ENCODE measurements around the gene FRRS1L.

Gene FRRS1L

DNA sequence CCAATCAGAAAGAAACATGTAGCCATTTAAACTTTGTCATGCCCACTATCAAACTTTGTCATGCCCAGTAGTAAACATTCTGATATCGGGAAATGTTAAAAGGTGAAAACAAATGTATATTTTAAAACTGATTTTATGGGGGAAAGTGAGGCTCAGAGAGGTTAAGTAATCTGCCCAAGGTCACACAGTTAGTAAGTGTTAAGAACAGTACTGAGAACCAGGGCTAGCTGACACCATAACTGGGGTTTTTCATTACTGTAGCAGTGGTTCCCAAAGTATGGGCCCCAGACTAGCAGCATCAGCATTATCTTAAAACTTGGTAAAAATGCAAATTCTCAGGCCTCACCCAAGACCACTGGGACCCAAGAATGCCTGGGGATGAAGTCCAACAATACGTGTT is 9.9 kb upstream of the FRRS1L start:
- in situ Hi-C loops (cut with MboI; ENCODE audit: low sequenced_read_pairs) = no loop called here

DNA sequence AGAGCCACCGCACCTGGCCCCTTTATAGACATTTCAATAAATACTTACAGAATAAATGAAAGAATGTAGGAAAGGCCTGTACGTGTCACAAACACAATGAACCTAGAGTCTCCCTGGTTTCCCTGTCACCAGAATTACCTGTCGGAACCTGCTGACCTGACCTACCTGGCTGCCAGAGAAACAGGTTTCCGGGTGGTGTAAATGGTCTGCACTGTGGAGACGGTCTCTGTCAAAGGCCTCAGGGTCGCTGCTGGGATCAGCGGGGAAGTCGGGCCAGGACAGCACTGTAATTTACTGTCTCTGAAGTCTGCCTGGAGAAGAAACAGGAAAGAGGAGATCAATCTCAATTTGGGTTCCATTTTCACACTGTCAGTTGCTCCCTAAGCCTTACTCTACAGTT is 9.3 kb upstream of the FRRS1L start:
- in situ Hi-C loops (cut with MboI; ENCODE audit: low sequenced_read_pairs) = no loop called here

DNA sequence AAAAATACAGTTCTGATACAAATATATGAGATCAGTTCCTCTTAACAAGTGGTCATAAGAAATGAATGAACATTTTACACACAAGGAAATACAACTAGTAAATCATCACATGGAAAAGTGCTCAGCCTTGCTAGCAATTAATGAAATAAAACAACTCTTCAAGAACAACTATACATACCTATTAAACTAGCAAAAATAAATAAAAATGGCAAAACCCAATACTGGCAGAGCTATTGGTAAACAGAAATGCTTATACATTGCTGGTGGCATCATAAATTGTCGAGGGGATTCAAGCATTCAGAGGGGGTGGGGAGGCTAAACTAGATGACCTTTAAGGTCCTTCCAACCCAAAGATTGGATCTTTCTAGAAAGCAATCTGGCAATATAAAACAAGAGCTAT is 5.9 kb upstream of the FRRS1L start:
- in situ Hi-C loops (cut with MboI; ENCODE audit: low sequenced_read_pairs) = no loop called here

DNA sequence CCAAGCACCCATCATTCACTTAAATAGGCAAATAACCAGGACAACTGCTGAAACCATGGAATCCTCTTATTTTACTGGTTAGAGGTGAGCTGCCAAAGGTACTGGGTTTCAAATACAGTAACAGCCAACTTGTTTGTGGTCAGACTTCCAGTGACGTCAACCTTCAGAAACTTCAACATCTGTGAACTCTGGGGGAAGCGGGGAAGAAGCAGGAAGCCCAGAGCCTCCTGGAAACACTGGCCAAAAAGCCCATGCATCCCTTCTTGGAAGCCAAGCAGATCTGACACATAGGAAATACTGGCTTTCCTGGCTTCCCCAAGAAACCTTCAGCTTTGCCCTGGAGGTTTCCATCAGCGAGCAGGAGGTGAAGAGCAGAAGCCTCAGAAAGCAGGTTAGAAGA is 4.9 kb upstream of the FRRS1L start:
- in situ Hi-C loops (cut with MboI; ENCODE audit: low sequenced_read_pairs) = no loop called here

DNA sequence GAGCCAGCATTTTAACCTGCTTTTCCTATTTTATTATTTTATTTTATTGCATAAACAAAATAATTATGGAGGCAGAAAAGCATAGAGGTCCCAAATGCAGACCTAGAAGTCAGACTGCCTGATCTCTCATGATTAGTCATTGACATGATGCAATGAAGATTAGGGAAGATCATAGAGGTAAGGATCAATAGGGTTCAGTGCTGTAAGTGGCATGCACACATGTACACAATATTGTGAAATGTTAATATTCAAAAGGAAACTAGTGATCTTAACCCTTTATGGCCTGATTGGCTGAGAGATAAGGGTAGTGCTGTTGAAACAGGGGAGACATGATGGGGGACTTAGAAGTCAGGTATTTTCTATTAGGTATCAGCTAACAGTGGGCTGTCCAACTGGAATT is 1.1 kb upstream of the FRRS1L start:
- in situ Hi-C loops (cut with MboI; ENCODE audit: low sequenced_read_pairs) = no loop called here

DNA sequence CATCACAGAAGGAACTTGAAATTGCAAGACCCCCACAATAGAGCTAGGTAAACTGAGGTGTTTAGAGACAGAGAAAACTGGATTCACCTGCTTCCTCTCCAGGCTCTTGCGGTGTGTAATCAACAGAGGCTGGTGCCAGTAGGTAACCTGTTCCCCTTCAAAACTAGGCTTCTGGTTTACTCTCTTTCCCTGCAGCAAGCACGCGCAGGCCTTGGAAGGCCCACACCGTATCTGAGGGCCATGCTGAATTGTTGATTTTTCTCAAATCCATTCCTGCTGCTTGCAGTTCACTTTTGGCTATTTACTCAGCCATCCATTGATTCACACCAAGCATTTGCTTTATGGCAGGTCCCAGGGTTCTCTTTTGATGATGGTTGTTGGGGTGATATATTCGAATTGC is 667 bp upstream of the FRRS1L start:
- in situ Hi-C loops (cut with MboI; ENCODE audit: low sequenced_read_pairs) = no loop called here

DNA sequence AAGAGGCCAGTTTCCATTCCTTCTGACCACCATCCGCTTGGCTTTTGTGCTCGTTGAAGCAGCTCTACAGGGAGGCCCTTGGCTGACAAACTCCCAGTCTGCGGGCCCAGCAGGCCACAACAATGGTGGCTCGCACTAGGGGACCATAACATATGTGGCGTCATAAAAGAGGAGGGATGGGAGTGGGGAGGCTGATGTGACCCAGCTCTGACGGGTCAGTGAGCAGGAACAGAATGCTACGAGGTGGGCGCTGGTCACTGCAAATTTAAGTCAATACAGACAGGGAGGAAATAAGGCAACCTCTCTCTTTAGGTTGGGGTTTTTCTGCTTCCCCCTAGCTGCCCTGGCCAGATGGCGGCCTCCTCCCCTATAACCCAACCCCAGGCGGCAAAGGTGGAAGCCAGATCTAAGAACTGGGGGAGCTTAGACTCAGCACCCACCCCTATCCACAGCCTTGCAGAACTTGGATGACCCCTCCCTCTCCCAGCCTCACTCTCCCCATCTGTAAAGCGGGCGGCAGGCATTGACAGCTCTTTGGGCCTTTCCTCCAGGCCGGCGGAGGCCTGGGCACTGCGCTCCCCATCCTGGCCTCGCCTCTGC is 778 bp downstream of the FRRS1L start:
- in situ Hi-C loops (cut with MboI; ENCODE audit: low sequenced_read_pairs) = no loop called here

DNA sequence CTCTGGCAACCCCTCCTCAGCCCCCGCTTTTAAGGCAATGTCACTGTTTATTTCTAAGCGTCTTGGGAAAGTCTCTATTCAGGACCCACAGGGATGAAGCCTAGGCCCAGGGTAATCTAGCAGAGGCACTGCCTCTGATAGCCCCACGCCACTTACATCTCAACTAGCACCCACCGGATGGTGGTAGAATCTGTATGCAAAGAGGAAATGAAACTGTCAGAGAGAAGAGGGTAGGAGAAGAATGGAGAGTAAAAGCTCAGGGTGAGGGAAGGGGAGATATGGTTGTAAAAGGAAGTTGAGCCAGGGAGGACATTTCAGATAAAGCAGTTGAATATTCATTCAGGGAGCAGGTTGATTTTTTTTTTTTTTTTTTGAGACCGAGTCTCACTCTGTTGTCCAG is 3.0 kb downstream of the FRRS1L start:
- in situ Hi-C loops (cut with MboI; ENCODE audit: low sequenced_read_pairs) = no loop called here

DNA sequence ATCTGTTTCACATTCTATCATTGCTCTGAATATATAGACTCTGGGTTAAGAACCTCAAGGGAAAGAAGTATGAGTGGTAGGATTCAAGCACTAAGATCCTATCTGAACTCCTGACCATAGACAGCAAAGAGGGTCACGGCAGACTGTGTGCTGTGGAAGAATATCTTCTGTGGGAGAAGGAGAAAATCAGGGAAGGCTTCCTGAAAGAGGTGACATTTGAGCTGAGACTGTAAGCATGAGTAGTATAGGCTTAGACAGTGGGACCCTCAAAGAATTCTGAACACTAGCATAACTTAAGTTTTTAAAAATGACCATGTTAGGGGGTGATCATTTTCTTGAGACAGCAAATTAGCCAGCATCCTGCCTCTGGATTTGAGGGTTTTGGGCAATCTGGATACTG is 3.9 kb downstream of the FRRS1L start:
- in situ Hi-C loops (cut with MboI; ENCODE audit: low sequenced_read_pairs) = no loop called here

DNA sequence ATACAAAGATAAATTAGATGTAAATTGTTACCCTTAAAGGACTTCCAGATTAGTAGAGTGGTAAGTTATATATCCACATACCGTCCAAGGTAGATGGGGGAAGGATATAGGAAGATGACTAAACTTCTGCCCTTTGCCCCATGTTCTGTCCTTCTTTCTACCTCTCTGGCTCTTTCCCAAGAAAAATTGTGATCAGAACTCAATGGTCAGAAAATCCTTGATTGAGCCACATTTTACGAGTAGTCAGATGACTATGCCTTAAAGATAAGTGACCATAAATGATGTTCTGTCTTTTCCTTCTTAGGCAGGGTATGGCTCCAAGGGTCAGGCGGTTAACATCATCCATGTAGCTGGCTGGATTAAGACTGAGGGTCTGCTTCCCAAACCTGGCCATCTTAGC is 4.4 kb downstream of the FRRS1L start:
- in situ Hi-C loops (cut with MboI; ENCODE audit: low sequenced_read_pairs) = no loop called here

DNA sequence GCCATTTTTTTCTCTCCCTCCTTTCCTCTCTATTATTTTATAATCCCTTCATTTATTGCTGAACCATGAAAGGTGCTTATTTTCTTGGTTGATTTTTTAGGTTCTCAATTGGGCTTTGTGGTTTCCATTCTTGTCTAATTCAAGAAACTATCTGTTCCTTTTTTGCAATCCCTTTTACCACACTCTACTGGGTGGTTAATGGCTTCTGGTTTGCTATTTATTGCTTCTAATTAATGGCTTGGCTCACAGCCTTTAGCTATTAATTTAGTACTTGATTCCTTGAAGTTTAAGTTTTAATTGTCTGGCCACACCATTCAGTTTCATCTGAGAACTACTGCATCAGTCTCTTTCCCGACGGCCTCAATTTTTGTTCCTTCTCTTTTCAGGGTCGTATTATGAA is 5.6 kb downstream of the FRRS1L start:
- in situ Hi-C loops (cut with MboI; ENCODE audit: low sequenced_read_pairs) = no loop called here

DNA sequence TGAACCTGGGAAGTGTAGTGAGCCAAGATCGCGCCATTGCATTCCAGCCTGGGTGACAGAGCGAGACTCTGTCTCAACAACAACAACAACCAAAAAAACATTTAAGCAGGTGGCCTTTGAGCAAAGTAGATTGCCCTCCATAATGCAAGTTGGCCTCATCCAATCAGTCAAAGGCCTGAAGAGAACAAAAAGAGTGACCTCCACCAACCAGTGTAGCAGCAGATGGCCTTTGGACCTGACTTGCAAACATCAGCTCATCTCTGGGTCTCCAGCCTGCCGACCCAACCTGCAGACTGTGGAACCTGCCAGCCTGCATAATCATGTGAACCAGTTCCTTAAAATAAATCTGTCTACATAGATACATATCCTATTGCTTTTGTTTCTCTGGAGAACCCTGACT is 7.5 kb downstream of the FRRS1L start:
- in situ Hi-C loops (cut with MboI; ENCODE audit: low sequenced_read_pairs) = no loop called here

DNA sequence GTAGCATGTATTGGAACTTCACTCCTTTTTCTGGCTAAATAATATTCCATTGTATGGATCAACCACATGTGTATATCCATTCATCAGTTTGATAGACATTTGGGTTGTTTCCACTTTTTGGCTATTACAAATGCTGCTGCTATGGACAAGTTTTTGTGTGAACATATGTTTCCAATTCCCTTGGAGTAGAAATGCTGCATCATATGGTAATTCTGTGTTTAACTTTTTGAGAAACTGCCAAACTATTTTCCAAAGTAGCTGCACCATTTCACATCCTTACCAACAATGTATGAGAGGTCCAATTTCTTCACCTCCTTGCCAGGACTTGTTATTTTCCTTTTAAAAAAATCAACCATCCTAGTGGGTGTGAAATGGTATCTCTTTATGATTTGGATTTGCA is 8.4 kb downstream of the FRRS1L start:
- in situ Hi-C loops (cut with MboI; ENCODE audit: low sequenced_read_pairs) = no loop called here

DNA sequence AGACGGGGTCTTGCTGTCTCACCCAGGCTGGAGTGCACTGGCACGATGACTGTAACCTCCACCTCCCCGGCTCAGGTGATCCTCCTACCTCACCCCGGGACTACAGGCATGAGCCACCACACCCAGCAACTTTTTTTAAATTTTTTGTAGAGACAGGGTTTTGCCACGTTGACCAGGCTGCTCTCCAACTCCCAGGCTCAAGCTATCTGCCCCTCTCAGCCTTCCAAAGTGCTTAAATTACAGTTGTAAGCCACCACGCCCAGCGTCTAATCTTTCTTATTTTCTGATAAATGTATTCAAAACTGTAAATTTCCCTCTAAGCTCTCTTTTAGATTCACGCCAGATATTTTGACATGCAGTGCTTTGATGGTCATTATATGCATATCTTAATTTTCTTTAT is 10.3 kb downstream of the FRRS1L start:
- in situ Hi-C loops (cut with MboI; ENCODE audit: low sequenced_read_pairs) = no loop called here

DNA sequence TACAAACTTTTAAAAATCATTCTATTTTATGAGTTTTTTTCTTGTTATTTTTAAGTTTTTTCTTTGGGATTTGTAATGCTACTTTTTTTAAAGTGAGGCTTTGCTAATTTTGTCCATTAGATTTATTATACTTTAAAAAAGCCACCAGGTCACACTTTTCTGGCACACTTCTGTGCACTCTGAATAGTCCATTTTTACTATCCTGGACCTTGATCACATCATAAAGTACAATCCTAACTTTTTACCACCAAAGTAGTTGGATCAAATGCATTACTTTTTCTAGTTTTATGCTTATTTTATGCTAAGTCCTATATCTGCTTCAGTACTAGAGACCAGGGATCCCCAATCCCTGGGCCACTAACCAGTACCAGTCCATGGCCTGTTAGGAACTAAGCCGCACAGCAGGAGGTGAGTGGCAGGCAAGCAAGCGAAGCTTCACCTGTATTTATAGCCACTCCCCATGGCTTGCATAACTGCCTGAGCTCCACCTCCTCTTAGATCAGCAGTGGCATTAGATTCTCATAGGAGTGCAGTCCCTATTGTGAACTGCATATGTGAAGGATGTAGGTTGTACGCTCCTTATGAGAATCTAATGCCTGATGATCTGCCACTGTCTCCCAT is 16.0 kb downstream of the FRRS1L start:
- in situ Hi-C loops (cut with MboI; ENCODE audit: low sequenced_read_pairs) = no loop called here

DNA sequence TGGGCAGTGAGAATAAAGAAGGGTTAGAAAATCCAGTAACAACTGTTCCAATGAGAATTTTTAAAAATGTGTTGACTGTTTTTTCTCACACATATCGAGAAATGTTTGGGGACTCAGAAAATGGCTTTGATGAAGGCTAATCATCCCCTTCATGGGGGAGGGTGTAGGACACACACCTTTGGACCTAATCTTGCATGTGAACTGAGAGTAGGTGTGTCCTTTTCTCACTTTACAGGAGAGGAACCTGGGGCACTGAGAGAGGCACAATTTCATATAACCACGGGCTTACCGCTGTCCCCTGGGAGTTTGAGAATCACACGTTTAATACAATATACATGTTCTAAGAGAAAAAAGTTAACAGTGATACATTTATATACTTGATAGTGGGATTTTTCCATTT is 17.3 kb downstream of the FRRS1L start:
- in situ Hi-C loops (cut with MboI; ENCODE audit: low sequenced_read_pairs) = no loop called here

DNA sequence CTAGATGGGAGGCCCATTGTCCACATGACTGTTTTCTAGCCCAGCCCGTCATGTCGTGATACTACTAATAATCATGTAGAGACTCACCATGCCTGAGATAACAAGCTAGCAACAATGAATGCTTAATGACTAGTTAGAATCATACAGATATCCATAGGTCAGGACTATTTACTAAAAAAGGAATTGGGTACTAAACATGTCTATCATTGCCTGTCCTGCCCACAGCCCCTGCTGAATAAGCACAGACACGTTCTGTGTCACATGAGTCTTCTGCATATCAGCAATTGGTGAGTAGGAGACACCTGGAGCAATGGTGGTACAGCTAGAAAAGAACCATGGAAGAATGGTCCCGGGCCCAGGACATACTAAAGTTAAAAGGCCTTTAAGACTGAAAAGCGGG is 18.0 kb downstream of the FRRS1L start:
- in situ Hi-C loops (cut with MboI; ENCODE audit: low sequenced_read_pairs) = no loop called here

DNA sequence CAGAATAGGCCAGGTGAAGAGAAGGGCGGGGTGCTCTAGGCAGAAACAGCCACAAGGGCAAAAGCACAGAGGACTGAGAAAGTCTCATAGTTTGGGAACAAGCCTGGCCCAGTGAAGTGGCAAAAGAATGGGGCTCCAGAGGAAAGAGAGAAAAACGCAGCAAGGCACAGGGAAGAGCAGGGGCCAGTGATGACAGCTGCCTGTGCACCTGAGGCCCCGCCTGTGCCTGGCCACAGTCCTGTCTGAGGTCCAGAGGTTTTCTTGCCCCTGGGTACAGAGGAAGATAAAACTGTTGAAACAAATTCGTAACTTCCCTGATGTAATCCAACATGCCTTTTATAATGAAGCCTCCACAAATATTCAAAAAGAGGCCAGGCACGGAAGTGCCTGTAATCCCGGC is 22.0 kb downstream of the FRRS1L start:
- in situ Hi-C loops (cut with MboI; ENCODE audit: low sequenced_read_pairs) = no loop called here

DNA sequence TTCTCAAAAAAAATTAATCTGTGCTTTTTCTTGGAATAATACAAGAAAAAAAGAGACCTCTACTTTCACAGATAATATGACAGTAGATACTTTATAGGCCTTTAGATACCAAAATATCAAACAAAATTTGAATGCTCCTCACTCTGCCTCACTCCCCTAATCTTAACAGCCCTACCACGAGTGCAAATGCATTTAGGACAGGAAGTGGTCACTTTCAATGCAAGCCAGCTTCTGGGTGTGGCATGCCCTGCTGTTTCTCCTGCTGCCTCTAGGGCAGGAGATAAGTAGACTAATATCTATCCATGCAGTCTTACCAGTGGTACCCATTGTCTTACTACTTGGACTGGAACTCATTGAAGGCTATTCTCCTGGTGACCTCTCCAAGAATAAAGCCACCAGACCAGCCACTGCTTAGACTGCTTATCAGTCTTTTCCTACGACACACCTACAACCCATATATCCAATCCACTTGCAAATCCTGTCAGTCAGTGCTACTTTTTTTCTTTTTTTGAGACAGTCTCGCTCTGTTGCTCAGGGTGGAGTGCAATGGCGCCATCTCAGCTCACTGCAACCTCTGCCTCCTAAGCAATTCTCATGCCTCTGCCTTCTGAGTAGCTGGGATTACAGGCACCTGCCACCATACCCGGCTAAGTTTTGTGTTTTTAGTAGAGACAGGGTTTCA is 23.0 kb downstream of the FRRS1L start:
- in situ Hi-C loops (cut with MboI; ENCODE audit: low sequenced_read_pairs) = no loop called here

DNA sequence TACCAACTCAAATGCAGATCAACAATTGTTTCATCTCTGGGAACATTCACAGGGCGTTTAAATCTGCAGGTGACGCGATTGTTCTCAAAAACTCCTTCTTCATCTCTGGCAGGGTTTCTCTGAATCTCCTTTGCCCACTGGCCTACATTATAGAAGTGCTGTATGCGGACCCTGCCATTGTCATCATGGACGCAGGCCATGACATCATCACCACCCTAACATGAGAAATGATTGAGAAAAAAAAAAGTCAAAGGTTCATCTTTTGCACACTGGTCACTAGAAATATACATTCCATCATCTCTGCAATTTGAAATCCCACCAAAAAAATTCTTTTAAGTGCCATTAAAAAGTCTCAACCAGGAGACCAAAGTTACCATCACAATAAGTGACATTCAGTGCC is 25.7 kb downstream of the FRRS1L start:
- in situ Hi-C loops (cut with MboI; ENCODE audit: low sequenced_read_pairs) = no loop called here

DNA sequence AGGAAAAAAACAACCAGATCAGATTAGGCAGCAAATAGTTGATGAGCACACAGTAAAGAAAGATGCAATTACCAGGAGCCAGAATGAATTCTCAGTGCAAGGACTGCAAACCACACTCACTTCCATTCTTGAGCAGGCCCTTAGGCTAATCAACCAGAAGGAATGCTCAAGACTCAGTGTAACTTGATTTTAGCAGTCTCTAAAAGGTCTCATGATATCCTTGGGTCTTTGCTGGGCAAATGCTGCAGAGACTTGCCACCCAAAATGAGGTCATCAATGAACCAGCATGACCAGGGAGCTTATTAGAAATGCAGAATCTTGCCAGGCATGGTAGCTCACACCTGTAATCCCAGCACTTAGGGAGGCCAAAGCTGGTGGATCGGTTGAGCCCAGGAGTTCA is 27.2 kb downstream of the FRRS1L start:
- in situ Hi-C loops (cut with MboI; ENCODE audit: low sequenced_read_pairs) = no loop called here

DNA sequence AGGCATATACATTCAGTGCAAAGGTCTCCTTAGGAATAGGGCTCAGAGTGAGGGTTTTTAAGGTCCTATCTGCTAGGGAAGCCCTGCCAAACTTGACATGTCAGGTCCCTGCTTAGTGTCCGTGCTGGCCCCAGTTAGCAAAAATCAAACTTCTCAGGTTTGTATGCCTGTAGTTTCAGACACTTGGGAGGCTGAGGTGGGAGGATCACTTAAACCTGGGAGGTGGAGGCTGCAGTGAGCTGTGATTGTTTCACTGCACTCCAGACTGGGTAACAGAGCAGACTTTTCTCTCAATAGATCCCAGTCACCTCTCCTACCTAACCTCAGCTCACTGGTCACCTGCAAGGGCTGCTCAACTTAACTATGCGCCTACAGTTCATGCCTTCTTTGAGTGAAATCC is 28.6 kb downstream of the FRRS1L start:
- in situ Hi-C loops (cut with MboI; ENCODE audit: low sequenced_read_pairs) = no loop called here

DNA sequence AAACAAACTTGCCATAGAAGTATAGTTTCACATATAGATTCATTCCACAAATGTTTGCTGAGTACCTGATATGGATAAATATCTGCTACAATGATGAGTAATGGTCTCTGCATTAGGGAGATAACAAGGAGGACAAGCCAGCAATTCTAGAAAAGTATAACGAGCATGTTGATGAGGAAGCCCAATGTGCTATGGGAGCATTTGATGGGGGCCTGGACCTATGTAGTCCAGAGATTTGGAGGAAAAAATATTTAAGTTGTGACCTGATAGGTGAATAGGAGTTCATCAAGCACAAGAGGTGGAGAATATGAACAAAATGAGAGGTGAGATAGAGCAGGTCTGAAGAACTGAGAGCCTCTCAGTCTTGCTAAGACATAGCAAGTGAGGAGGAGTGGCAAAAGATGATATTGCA is 32.9 kb downstream of the FRRS1L start:
- in situ Hi-C loops (cut with MboI; ENCODE audit: low sequenced_read_pairs) = no loop called here
